ENCODE results near the gene LGALS3BP.
"Not testable (repeated sequence)": the region's sequence is repeated elsewhere in the genome, so short reads cannot be mapped to it uniquely, and the experiment has no call there.

Gene LGALS3BP

GRCh38 chr17:78962984-78963348 lies 16.8 kb downstream of the LGALS3BP start:
- not testable (repeated sequence) for DNase-seq

- no peak for DNase-seq
Measured at GRCh38 chr17:78962345-78962983, 17.3 kb downstream of the LGALS3BP start.

DNA sequence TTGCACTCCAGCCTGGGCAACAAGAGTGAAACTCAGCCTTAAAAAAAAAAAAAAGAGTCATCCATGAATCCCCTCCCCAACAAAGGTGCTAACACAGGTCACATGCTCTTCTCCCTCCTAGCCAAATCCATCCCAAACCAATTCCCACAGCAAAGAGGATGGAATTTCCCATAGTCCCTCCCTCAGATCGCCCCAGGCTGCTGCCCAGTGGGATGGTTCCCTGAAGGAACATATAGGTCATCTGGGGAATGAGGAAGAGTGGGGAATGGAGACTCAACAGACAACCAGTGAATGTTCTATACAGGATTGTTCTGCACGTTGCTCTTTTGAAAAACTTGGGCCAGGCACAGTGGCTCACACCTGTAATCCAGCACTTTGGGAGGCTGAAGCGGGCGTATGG lies 18.2 kb downstream of the LGALS3BP start:
- no peak for DNase-seq

- no peak for DNase-seq
Measured at GRCh38 chr17:78960928-78961327, 18.8 kb downstream of the LGALS3BP start.

DNA sequence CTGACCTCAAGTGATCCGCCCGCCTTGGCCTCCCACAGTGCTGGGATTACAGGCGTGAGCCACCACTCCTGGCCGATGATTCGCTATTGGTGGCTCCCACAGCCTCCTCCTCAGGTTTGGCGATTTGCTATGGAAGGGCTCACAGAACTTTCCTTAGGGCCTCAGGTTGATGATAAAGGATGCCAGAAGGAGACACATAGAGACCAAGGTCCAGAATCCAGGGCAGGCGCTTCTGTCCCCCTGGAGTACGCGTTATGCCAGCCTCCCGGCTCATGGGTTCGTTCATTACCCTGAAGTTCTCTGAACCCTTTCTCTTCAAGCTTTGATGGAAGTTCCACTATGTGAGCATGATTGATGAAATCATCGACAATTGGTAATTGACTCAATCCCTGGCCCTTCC lies 19.9 kb downstream of the LGALS3BP start:
- DNase-seq = no peak

GRCh38 chr17:78958641-78959127 lies 21.0 kb downstream of the LGALS3BP start:
- no peak for DNase-seq

DNA sequence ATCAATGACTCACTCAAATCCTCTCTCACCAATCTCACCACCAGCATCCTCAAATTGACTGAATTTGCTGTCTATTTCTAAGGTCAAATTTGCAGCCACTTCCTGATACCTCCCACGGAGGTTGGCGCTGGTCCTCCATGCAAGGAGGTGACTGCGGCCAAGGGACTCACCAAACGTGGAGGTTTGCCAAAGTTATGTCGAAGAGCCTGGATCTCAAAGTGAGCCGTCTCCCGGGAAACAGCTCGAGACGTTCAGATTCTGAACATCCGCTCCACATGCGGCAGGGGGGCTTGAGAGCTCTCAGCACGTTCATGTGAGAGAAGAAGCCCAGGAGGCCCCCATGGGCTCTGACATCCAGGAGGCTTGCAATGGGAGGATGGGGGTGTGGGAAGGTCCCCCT lies 22.6 kb downstream of the LGALS3BP start:
- no peak for DNase-seq

DNA sequence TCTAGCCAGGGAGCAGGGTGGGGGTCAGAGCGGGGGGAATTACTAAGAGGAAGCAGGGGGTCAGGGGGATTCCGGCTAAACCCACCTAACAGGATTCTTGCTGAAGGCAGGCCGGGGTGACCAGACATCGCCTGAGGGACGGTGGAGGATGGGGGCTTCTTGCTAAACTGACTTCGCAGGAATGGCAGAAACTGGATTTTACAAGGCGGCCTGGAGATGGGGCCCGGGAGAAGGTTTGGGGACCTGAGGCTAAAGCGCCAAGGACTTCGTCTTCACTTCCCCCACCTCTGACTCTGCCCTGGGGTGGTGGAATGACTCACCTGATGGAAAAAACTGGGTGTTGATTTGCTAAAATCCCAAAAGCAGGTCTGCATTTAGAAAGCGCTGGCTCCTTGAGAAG lies 23.5 kb downstream of the LGALS3BP start:
- no peak for DNase-seq

DNA sequence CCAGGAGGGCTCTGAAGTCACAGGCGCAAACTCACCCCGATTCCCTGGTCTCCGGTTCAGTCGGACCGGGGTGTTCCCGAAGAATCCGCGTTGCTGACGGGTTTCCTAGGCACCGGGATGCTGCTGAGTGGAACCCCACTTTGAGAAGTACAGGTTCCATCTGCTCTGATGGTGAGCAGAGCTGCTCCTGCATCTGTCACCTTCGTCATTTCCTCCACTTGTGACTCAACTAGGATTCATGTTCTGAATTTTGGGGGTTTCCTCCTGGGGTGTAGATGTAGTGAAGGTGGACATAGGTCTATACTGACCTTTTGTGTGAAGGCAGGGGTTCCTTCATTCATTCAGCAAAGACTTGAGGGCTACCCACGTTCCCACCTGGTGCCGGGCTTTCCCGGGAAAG lies 25.0 kb downstream of the LGALS3BP start:
- DNase-seq = no peak

DNA sequence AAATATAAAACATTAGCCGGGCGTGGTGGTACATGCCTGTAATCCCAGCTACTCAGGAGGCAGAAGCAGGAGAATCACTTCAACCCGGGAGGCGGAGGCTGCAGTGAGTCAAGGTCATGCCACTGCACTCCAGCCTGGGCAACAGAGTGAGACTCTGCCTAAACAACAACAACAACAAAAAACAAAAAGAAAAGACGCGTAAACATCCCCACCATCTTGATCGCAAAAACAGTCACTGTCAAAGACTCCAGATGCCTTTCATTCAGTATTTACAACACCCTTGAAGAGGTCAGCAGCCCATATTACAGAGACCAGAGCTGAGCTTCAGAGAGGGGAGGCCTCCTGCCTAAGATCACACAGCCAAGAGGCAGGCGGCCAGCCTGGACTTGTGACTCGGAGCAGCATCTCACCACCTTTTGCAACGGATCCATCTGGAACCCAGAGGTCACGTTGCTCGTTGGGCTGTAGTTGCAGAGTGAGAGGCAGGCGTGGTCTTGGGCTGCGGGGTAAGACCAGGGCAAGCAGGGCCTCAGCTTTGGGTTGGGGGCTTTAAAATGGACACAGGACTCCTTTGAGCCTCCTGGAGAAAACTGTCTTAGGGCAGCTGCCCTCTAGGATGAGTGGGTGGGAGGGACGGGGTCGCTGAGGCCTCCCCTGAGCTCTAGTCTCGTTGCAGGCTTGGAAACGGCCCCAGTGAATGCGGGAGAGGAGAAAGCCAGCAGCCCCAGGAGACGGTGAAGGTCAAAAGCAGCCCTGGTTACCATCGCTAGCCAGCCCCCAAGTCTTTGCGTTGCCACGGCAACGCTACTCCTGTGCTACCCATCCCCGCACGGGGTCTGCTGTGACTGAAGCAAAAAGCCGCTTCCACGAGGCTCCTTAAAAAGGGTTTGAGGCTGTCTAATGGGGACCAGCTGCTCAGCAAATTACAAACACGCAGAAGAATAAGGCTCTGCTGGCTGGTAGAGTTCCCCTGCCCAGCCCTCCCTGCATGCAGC lies 26.1 kb downstream of the LGALS3BP start:
- no peak for DNase-seq

DNA sequence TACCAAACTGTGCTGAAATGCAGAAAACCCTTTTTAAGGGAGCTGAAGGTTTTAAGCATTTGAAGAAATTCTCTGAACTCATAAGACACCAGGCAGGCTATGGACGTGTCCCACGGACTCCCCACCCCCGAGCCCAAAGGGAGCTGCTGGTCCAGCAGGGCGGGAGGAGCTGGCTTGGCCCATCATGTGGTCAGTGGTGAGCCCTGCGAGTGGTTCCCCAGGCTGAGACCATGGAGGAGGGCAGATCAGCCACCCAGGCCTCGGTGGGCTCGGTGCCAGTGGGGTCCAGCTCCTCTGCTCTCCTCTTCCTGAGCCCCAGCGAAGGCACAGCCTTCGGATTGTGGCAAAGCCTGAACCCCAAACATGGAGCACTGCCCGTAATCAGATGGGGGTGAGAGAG lies 27.0 kb downstream of the LGALS3BP start:
- DNase-seq = no peak

- no peak for DNase-seq
Measured at GRCh38 chr17:78951967-78952551, 27.7 kb downstream of the LGALS3BP start.

DNA sequence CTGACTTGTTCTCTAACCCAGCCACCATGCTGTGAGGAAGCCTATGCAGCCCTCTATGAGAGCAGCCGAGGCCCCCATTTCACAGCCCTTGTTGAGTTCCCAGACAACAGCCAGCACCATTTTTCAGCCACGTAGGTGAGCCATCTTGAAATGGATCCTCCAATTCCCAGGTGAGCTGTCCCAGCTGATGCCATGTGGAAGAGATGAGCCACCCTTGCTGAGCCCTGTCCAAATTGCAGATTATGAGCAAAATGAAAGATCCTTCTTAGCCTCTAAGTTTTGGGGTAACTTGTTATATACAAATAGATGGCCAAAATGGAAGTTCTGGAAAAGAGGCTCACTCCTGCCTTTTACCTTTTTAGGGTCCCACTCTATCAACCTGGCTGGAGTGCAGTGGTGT lies 28.9 kb downstream of the LGALS3BP start:
- no peak for DNase-seq

GRCh38 chr17:78947235-78948149 lies 32.2 kb downstream of the LGALS3BP start:
- no peak for DNase-seq

DNA sequence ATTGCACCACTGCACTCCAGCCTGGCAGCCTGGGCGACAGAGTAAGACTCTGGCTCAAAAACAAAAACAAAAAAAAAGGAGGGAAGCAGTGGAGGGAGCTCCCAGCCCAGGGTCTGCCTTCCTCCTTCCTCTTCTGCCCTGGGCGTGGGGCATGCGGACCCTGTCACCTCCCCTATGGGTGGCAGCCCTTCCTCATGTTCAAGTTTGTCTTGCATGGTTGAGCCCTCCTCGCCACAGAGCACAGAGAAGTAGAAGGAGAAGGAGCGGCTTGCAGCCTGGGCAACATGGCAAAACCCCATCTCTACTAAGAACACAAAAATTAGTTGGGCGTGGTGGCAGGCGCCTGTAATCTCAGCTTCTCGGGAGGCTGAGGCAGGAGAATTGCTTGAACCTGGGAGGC lies 33.1 kb downstream of the LGALS3BP start:
- no peak for DNase-seq

GRCh38 chr17:78946131-78946530 lies 33.6 kb downstream of the LGALS3BP start:
- no peak for DNase-seq

GRCh38 chr17:78945455-78945854 lies 34.3 kb downstream of the LGALS3BP start:
- not testable (repeated sequence) for DNase-seq

GRCh38 chr17:78944956-78945355 lies 34.8 kb downstream of the LGALS3BP start:
- no peak for DNase-seq

- DNase-seq = no peak
Measured at GRCh38 chr17:78944026-78944425, 35.7 kb downstream of the LGALS3BP start.

GRCh38 chr17:78940708-78941107 lies 39.0 kb downstream of the LGALS3BP start:
- no peak for DNase-seq

DNA sequence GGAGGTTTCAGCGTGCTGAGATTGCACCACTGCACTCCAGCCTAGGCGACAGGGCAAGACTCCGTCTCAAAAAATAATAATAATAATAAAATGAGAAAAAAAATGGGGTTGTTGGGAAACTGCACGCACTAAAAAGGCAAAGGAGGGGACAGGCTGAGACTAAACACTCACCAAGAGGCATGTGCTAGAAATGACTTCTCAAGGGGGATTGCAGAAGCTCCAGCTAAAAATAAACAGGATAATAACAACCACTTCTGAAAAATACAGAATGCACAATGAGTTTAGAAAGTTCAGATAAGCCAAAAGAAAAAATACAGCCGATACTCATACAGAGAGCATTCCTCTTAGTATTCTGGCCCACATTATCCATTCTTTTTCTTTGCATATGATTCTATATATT lies 39.5 kb downstream of the LGALS3BP start:
- no peak for DNase-seq

DNA sequence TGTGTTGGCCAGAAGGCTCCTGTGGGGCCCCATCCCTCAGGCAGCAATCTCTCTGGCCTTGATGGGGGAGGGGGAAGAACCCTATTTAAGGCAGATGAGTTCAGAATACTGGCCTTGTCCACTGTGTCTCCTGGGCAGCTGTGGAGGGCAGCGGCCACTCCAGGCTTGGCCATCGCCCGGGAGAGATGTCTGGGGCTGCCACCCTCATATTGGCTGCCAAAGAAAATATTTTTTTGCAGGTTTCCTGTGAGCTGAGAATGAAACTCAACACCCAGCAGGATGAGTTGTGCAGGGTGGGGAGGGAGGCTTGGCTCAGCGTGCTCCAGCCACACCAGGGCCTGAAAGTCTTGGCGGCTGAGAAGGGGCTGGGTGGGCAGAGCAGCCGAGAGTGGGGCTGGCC lies 40.1 kb downstream of the LGALS3BP start:
- DNase-seq = no peak
